GM23338 (cell line): ENCODE measurements around the gene PRSS21. TPM values are rescaled to one million over a fixed set of nuclear protein-coding genes. Genes with fewer than 3 reads are reported as not detected.

Source experiments
- ATAC-seq: fragments of 200-7000 bp; cut with Tn5 transposase; 3 replicates; pipeline ENCODE4 v1.9.1; 2020
- DNase-seq: peaks from one replicate; pipeline ENCODE4 v3.0.0-alpha.2; 2015; ENCODE audit warnings: low spot score
- H2AFZ ChIP-seq: fragments of 200-600 bp; sonication (generic); 2 replicates; pipeline ENCODE4 v1.8.0; 2016; ENCODE audit warnings: antibody characterized with exemption, mild to moderate bottlenecking, moderate library complexity
- H3F3A ChIP-seq: fragments of 200-600 bp; sonication (generic); replicated peaks from 2 replicates; pipeline ENCODE4 v1.8.0; 2017; ENCODE audit warnings: antibody characterized with exemption, mixed run types, low read depth
- H3K27ac ChIP-seq: fragments of 200-600 bp; sonication (generic); 2 replicates; pipeline ENCODE4 v1.6.1; 2016; ENCODE audit warnings: low read depth
- H3K27me3 ChIP-seq: fragments of 200-600 bp; sonication (generic); 2 replicates; pipeline ENCODE4 v1.8.0; 2016; ENCODE audit warnings: mild to moderate bottlenecking, mixed run types, moderate library complexity; ENCODE audit not compliant: insufficient read depth
- H3K36me3 ChIP-seq: fragments of 200-600 bp; sonication (generic); 2 replicates; pipeline ENCODE4 v1.8.0; 2016; ENCODE audit warnings: mild to moderate bottlenecking; ENCODE audit not compliant: insufficient read depth
- H3K4me1 ChIP-seq: fragments of 200-600 bp; sonication (generic); 2 replicates; pipeline ENCODE4 v1.8.0; 2016; ENCODE audit warnings: mild to moderate bottlenecking, moderate library complexity; ENCODE audit not compliant: insufficient read depth
- H3K4me2 ChIP-seq: fragments of 200-600 bp; sonication (generic); 2 replicates; pipeline ENCODE4 v1.7.1; 2017; ENCODE audit warnings: mixed run types
- H3K4me3 ChIP-seq: fragments of 200-600 bp; sonication (generic); 2 replicates; pipeline ENCODE4 v1.6.1; 2016; ENCODE audit warnings: mixed run types
- H3K79me2 ChIP-seq: fragments of 200-600 bp; sonication (generic); replicated peaks from 2 replicates; pipeline ENCODE4 v1.8.0; 2017; ENCODE audit warnings: mild to moderate bottlenecking; ENCODE audit not compliant: insufficient read depth
- H3K9me2 ChIP-seq: fragments of 200-600 bp; sonication (generic); 2 replicates; pipeline ENCODE4 v1.8.0; 2017; ENCODE audit not compliant: insufficient read depth
- H4K20me1 ChIP-seq: fragments of 200-600 bp; sonication (generic); replicated peaks from 2 replicates; pipeline ENCODE4 v1.8.0; 2017; ENCODE audit warnings: mild to moderate bottlenecking; ENCODE audit not compliant: insufficient read depth
- H3K27ac Mint-ChIP-seq: 2 replicates; pipeline ENCODE4 v1.8.0; 2020; ENCODE audit warnings: inconsistent platforms, mild to moderate bottlenecking, moderate library complexity, mixed read lengths
- H3K27me3 Mint-ChIP-seq: 3 replicates; pipeline ENCODE4 v1.8.0; 2022; ENCODE audit warnings: low read depth, mild to moderate bottlenecking, moderate library complexity, mixed read lengths, inconsistent platforms; ENCODE audit not compliant: insufficient read depth, poor library complexity
- H3K36me3 Mint-ChIP-seq: 3 replicates; pipeline ENCODE4 v1.8.0; 2021; ENCODE audit warnings: low read depth, mild to moderate bottlenecking, inconsistent platforms, moderate library complexity, mixed read lengths
- H3K4me1 Mint-ChIP-seq: 3 replicates; pipeline ENCODE4 v1.8.0; 2020; ENCODE audit warnings: mild to moderate bottlenecking, inconsistent platforms, mixed read lengths
- H3K4me3 Mint-ChIP-seq: 3 replicates; pipeline ENCODE4 v1.8.0; 2021; ENCODE audit warnings: moderate library complexity, mild to moderate bottlenecking, inconsistent platforms, mixed read lengths
- H3K9me3 Mint-ChIP-seq: 3 replicates; pipeline ENCODE4 v1.8.0; 2020; ENCODE audit warnings: moderate library complexity, mild to moderate bottlenecking, inconsistent platforms, mixed read lengths
- CREB1 ChIP-seq: fragments of 250-450 bp; sonication (Bioruptor Pico); IDR thresholded peaks from 2 replicates; pipeline ENCODE4 v1.5.0; 2020; ENCODE audit warnings: low read depth, mild to moderate bottlenecking, moderate library complexity
- CTCF ChIP-seq, 2 experiments: fragments of 200-600 bp in 1 of 2; sonication (generic) in 1 of 2; conservative IDR thresholded peaks; 2 replicates each; pipeline versions ENCODE4 v1.5.1 to v1.6.1; 2016 to 2017; ENCODE audit warnings: antibody characterized with exemption in 2 of 2, low read depth in 2 of 2, mild to moderate bottlenecking in 2 of 2, moderate library complexity in 1 of 2
- JUNB ChIP-seq: IDR thresholded peaks from one replicate; pipeline ENCODE4 v1.6.1; 2016; ENCODE audit warnings: antibody characterized with exemption; ENCODE audit not compliant: unreplicated experiment
- REST ChIP-seq: IDR thresholded peaks from one replicate; pipeline ENCODE4 v1.6.1; 2018; ENCODE audit warnings: antibody characterized with exemption; ENCODE audit not compliant: unreplicated experiment
- ZNF331 ChIP-seq: fragments of 250-450 bp; sonication (Bioruptor Pico); IDR thresholded peaks from 2 replicates; pipeline ENCODE4 v1.5.0; 2020; ENCODE audit warnings: low read depth, mild to moderate bottlenecking, moderate library complexity
- ZNF462 ChIP-seq: fragments of 250-450 bp; sonication (Bioruptor Pico); IDR thresholded peaks from 2 replicates; pipeline ENCODE4 v1.5.0; 2020; ENCODE audit warnings: mild to moderate bottlenecking, moderate library complexity
- polyA plus RNA-seq: library from polyadenylated mRNA; unstranded; fragments of >200 nt; fragmentation: Nextera tagmentation; extraction: Ambion mirVana; gene quantifications from 2 replicates; pipeline ENCODE4 v1.2.1, GENCODE V29; 2016
- total RNA-seq: library from RNA; depleted of rRNA; stranded (reverse); fragments of >200 nt; shearing (Covaris generic); gene quantifications from 2 replicates; pipeline ENCODE4 v1.2.3, GENCODE V29; 2014

Gene PRSS21
- total and polyA plus RNA-seq, 2 experiments from 2014 or later = 2.4 to 3.1 TPM

- Histone ChIP-seq H4K20me1 (no peaks in the 10 kb centered on the region), H3K4me3 (no peak overlapping the region), H2AFZ (no peak overlapping the region), H3K27me3 (peaks cover 13% of the 10 kb centered on the region; the same call in 1 of the 2 replicates), H3K4me1 (no peaks in the 10 kb centered on the region), H3F3A (no peaks in the 10 kb centered on the region), H3K27ac (no peak overlapping the region), H3K79me2 (no peaks in the 10 kb centered on the region), H3K9me2 (no peaks in the 10 kb centered on the region), H3K4me2 (no peak overlapping the region), H3K36me3 (no peaks in the 10 kb centered on the region)
- DNase-seq (no peak), ATAC-seq (no peak)
- no peaks in the 10 kb centered on the region for H3K36me3 Mint-ChIP-seq
- H3K27me3 Mint-ChIP-seq = peaks cover 13% of the 10 kb centered on the region
- no peak overlapping the region for H3K27ac Mint-ChIP-seq
- peaks cover 9% of the 10 kb centered on the region for H3K9me3 Mint-ChIP-seq
- H3K4me3 Mint-ChIP-seq = no peak overlapping the region
- TF ChIP-seq JUNB (no peak), ZNF462 (no peak), ZNF331 (no peak), CTCF (conservative IDR thresholded peaks at IDR 0.05; ENCODE audit: low read depth in 2 of 2) (no peak), CREB1 (CRISPR knock-in tag) (no peak), REST (no peak)
- H3K4me1 Mint-ChIP-seq = peaks cover 5% of the 10 kb centered on the region; the same call in 1 of the 3 replicates
These were observed 26.5 kb downstream of the PRSS21 start for GRCh38 chr16:2843526-2843925.
